Measurements from ENCODE around the gene ANGPTL8.

ANGPTL8 gene

GRCh38 chr19:11243798-11244169 is 4.4 kb downstream of the ANGPTL8 start:
- no peak overlapping the region for H3K9ac ChIP-seq
- H3K4me1 ChIP-seq = no peaks in the 10 kb centered on the region
- H4K20me1 ChIP-seq = no peaks in the 10 kb centered on the region; the same call in 1 of the 2 replicates
- H3K9me3 ChIP-seq = peaks cover 6% of the 10 kb centered on the region
- no peaks in the 10 kb centered on the region for H3K36me3 ChIP-seq
- H3K27ac ChIP-seq = no peak overlapping the region
- 0 out of 2 replicates have a peak, but pooled peaks cover 3% of the 10 kb centered on the region for H3K27me3 ChIP-seq
- no peak overlapping the region for H3K4me3 ChIP-seq
- no peak for TF ChIP-seq Cebpa-rat (IDR thresholded peaks at IDR 0.05)
- no peak overlapping the region for H3K4me2 ChIP-seq

- H4K20me1 ChIP-seq = no peaks in the 10 kb centered on the region; the same call in 1 of the 2 replicates
- TF ChIP-seq Cebpa-rat (IDR thresholded peaks at IDR 0.05) = no peak
- H3K9me3 ChIP-seq = no peaks in the 10 kb centered on the region
- 0 out of 2 replicates have a peak, but pooled peaks cover 3% of the 10 kb centered on the region for H3K27me3 ChIP-seq
- no peak overlapping the region for H3K27ac ChIP-seq
- no peaks in the 10 kb centered on the region for H3K36me3 ChIP-seq
- no peak overlapping the region for H3K9ac ChIP-seq
- no peak overlapping the region for H3K4me2 ChIP-seq
- H3K4me1 ChIP-seq = no peaks in the 10 kb centered on the region
- H3K4me3 ChIP-seq = no peak overlapping the region
Observed at GRCh38 chr19:11244846-11245589, 5.6 kb downstream of the ANGPTL8 start.

- no peak overlapping the region for H3K9ac ChIP-seq
- H3K27ac ChIP-seq = no peak overlapping the region
- H3K27me3 ChIP-seq = 0 out of 2 replicates have a peak, but pooled peaks cover under 1% of the 10 kb centered on the region
- no peaks in the 10 kb centered on the region for H3K9me3 ChIP-seq
- no peaks in the 10 kb centered on the region for H3K36me3 ChIP-seq
- no peak overlapping the region for H3K4me3 ChIP-seq
- H3K4me2 ChIP-seq = no peak overlapping the region
- H4K20me1 ChIP-seq = no peaks in the 10 kb centered on the region; the same call in 1 of the 2 replicates
- no peak for TF ChIP-seq Cebpa-rat (IDR thresholded peaks at IDR 0.05)
- H3K4me1 ChIP-seq = no peaks in the 10 kb centered on the region
Observed at GRCh38 chr19:11246941-11247340, 7.5 kb downstream of the ANGPTL8 start.

- H3K27me3 ChIP-seq = no peaks in the 10 kb centered on the region
- no peak overlapping the region for H3K27ac ChIP-seq
- H3K9ac ChIP-seq = no peak overlapping the region
- H3K36me3 ChIP-seq = no peaks in the 10 kb centered on the region
- H3K9me3 ChIP-seq = no peaks in the 10 kb centered on the region
- no peak overlapping the region for H3K4me2 ChIP-seq
- no peak overlapping the region for H3K4me3 ChIP-seq
- no peak for TF ChIP-seq Cebpa-rat (IDR thresholded peaks at IDR 0.05)
- H3K4me1 ChIP-seq = no peaks in the 10 kb centered on the region
- no peaks in the 10 kb centered on the region; the same call in 1 of the 2 replicates for H4K20me1 ChIP-seq
Observed at GRCh38 chr19:11247391-11247790, 8.0 kb downstream of the ANGPTL8 start.

GRCh38 chr19:11247934-11248333 is 8.5 kb downstream of the ANGPTL8 start:
- Histone ChIP-seq H3K9me3 (no peaks in the 10 kb centered on the region), H3K9ac (no peak overlapping the region), H3K27ac (no peak overlapping the region), H3K4me3 (no peak overlapping the region), H3K36me3 (no peaks in the 10 kb centered on the region), H3K27me3 (no peaks in the 10 kb centered on the region), H4K20me1 (no peaks in the 10 kb centered on the region), H3K4me1 (no peaks in the 10 kb centered on the region), H3K4me2 (no peak overlapping the region)
- TF ChIP-seq Cebpa-rat (IDR thresholded peaks at IDR 0.05) = no peak

- Histone ChIP-seq H3K4me2 (no peak overlapping the region), H3K4me3 (no peak overlapping the region)
- TF ChIP-seq Cebpa-rat (IDR thresholded peaks at IDR 0.05) = no peak
Observed at GRCh38 chr19:11248852-11249251, 9.4 kb downstream of the ANGPTL8 start.

GRCh38 chr19:11251217-11251616 is 11.8 kb downstream of the ANGPTL8 start:
- TF ChIP-seq Cebpa-rat (IDR thresholded peaks at IDR 0.05) = no peak
- H3K9ac ChIP-seq = no peak overlapping the region
- no peak overlapping the region for H3K4me3 ChIP-seq
- no peak overlapping the region for H3K27ac ChIP-seq
- H3K4me1 ChIP-seq = no peaks in the 10 kb centered on the region
- H3K36me3 ChIP-seq = no peaks in the 10 kb centered on the region
- H4K20me1 ChIP-seq = peaks cover 18% of the 10 kb centered on the region; the same call in 1 of the 2 replicates
- no peaks in the 10 kb centered on the region for H3K9me3 ChIP-seq
- no peak overlapping the region for H3K4me2 ChIP-seq
- peaks cover 18% of the 10 kb centered on the region for H3K27me3 ChIP-seq

More at GRCh38 chr19:11248852-11249251, 9.4 kb downstream of the ANGPTL8 start:
- Histone ChIP-seq H3K4me1 (no peaks in the 10 kb centered on the region), H3K9me3 (no peaks in the 10 kb centered on the region), H4K20me1 (0 out of 2 replicates have a peak, but pooled peaks cover 6% of the 10 kb centered on the region), H3K27me3 (no peaks in the 10 kb centered on the region), H3K9ac (no peak overlapping the region), H3K27ac (no peak overlapping the region), H3K36me3 (no peaks in the 10 kb centered on the region)

- TF ChIP-seq Cebpa-rat (IDR thresholded peaks at IDR 0.05) = no peak
- Histone ChIP-seq H3K4me2 (no peak overlapping the region), H3K9ac (no peak overlapping the region), H3K4me1 (no peaks in the 10 kb centered on the region), H3K4me3 (no peak overlapping the region), H3K27ac (no peak overlapping the region), H3K9me3 (no peaks in the 10 kb centered on the region), H4K20me1 (peaks cover 18% of the 10 kb centered on the region; the same call in 1 of the 2 replicates), H3K36me3 (no peaks in the 10 kb centered on the region), H3K27me3 (peaks cover 24% of the 10 kb centered on the region)
Observed at GRCh38 chr19:11251650-11252314, 12.4 kb downstream of the ANGPTL8 start.

GRCh38 chr19:11252665-11253355 is 13.4 kb downstream of the ANGPTL8 start:
- Histone ChIP-seq H3K9me3 (no peaks in the 10 kb centered on the region), H3K4me2 (no peak overlapping the region), H3K9ac (no peak overlapping the region), H3K27ac (no peak overlapping the region), H3K4me3 (no peak overlapping the region), H4K20me1 (peaks cover 18% of the 10 kb centered on the region; the same call in 1 of the 2 replicates), H3K27me3 (peaks cover 28% of the 10 kb centered on the region), H3K36me3 (no peaks in the 10 kb centered on the region), H3K4me1 (no peaks in the 10 kb centered on the region)
- no peak for TF ChIP-seq Cebpa-rat (IDR thresholded peaks at IDR 0.05)
